Measurements from ENCODE around the gene EXD3. TPM values are rescaled to one million over a fixed set of nuclear protein-coding genes. Genes with fewer than 3 reads are reported as not detected.

The EXD3 gene
- total RNA-seq, 1 experiment from 2014 or later = 15.3 TPM

DNA sequence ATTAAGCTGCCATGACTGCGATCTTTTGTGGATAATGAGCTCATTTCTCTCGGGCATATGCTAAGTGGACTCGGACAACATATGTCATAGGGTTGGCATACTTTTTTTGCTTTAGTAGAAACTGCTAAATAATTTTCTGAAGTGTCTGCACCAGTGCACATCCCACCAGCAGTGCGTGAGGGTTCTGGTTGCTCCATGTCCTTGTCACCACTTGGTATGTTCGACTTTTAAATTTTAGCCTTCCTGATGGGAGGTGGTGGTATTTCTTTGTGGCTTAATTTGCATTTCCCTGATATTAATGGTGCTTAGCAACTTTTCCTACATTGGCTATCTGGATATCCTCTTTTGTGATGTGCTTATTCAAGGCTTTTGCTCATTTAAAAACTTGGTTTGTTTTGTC is 63.1 kb downstream of the EXD3 start:
- Histone ChIP-seq H2BK15ac (ENCODE audit: low read depth, low read length) (no peak overlapping the region), H3K4me1 (ENCODE audit: insufficient read depth, low read length) (no peaks in the 10 kb centered on the region), H3K79me2 (ENCODE audit: insufficient read depth, low read length) (no peaks in the 10 kb centered on the region), H3K23me2 (ENCODE audit: insufficient read length, low read depth, low read length, poor library complexity, severe bottlenecking) (no peaks in the 10 kb centered on the region), H4K20me1 (ENCODE audit: control insufficient read depth, insufficient read depth, insufficient read length) (no peaks in the 10 kb centered on the region), H3K23ac (ENCODE audit: insufficient read length, low read depth, low read length) (no peak overlapping the region), H3K4ac (ENCODE audit: low read depth, low read length) (no peak overlapping the region), H2BK5ac (ENCODE audit: insufficient read length, low read length) (no peak overlapping the region), H2BK120ac (ENCODE audit: low read depth, low read length, poor library complexity, severe bottlenecking) (no peak overlapping the region), H2BK12ac (ENCODE audit: insufficient read length, low read depth, low read length) (no peak overlapping the region), H3K18ac (ENCODE audit: insufficient read length, low read depth, low read length) (no peak overlapping the region), H3K27me3 (ENCODE audit: insufficient read depth, low read length) (no peaks in the 10 kb centered on the region), H3K27ac (ENCODE audit: insufficient read length, low read depth, low read length) (no peak overlapping the region), H2AK5ac (ENCODE audit: insufficient read length, low read length) (no peak overlapping the region), H3K4me2 (ENCODE audit: insufficient read depth, insufficient read length, low read length) (no peak overlapping the region), H3K56ac (ENCODE audit: insufficient read length, low read depth, low read length) (no peak overlapping the region), H2AFZ (ENCODE audit: low read length) (no peak overlapping the region), H3K9me3 (ENCODE audit: control insufficient read depth, low read depth, low read length) (peaks cover 27% of the 10 kb centered on the region), H4K5ac (ENCODE audit: insufficient read length, low read depth, low read length) (no peak overlapping the region), H3T11ph (ENCODE audit: low read length) (no peak overlapping the region), H3K79me1 (ENCODE audit: insufficient read depth, low read depth, low read length, poor library complexity, severe bottlenecking) (no peaks in the 10 kb centered on the region), H3K9ac (ENCODE audit: extremely low read depth, insufficient read length, low read length) (no peak overlapping the region), H4K91ac (ENCODE audit: insufficient read length, low read depth, low read length) (no peak overlapping the region), H4K8ac (replicated peaks; ENCODE audit: insufficient read length, low read depth, low read length) (no peak overlapping the region), H3K14ac (ENCODE audit: insufficient read depth, low read length) (no peak overlapping the region), H2BK20ac (ENCODE audit: low read depth, low read length, poor library complexity, severe bottlenecking) (no peak overlapping the region)
- H3K4me1 Mint-ChIP-seq = no peaks in the 10 kb centered on the region
- no peak overlapping the region for H3K27ac Mint-ChIP-seq
- no peak overlapping the region for H3K4me3 Mint-ChIP-seq
- TF ChIP-seq, protein P1, sequence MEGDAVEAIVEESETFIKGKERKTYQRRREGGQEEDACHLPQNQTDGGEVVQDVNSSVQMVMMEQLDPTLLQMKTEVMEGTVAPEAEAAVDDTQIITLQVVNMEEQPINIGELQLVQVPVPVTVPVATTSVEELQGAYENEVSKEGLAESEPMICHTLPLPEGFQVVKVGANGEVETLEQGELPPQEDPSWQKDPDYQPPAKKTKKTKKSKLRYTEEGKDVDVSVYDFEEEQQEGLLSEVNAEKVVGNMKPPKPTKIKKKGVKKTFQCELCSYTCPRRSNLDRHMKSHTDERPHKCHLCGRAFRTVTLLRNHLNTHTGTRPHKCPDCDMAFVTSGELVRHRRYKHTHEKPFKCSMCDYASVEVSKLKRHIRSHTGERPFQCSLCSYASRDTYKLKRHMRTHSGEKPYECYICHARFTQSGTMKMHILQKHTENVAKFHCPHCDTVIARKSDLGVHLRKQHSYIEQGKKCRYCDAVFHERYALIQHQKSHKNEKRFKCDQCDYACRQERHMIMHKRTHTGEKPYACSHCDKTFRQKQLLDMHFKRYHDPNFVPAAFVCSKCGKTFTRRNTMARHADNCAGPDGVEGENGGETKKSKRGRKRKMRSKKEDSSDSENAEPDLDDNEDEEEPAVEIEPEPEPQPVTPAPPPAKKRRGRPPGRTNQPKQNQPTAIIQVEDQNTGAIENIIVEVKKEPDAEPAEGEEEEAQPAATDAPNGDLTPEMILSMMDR (conservative IDR thresholded peaks at IDR 0.05) = no peak
- H3K36me3 Mint-ChIP-seq (ENCODE audit: insufficient read depth in 1 of 3, low read depth in 3 of 3) = peaks cover 10 to 16% (median 13%) of the 10 kb centered on the region in 3 experiments; a peak in 6 of 7 replicates
- no CpG with 5 or more reads among the region's 5 CpGs for WGBS (ENCODE audit: extremely low coverage, insufficient read length, low lambda C conversion rate)
- H3K9me3 Mint-ChIP-seq = peaks cover 40 to 75% of the 10 kb centered on the region in 2 experiments
- peaks cover 30% of the 10 kb centered on the region for H3K27me3 Mint-ChIP-seq (ENCODE audit: low read depth)
- no peak for DNase-seq
